Dendritic cell treated with granulocyte-macrophage colony-stimulating factor and Interleukin-4, amounts not matched to agents 40 ng/mL and 50 ng/mL, for 4 days (primary cell): ENCODE measurements around the gene ZNF771.

Experiments used
- H3K27ac Mint-ChIP-seq: one replicate; pipeline ENCODE4 v1.8.0; 2022; ENCODE audit warnings: mild to moderate bottlenecking, mixed read lengths
- H3K27me3 Mint-ChIP-seq: one replicate; pipeline ENCODE4 v1.8.0; 2022; ENCODE audit warnings: mild to moderate bottlenecking, mixed read lengths
- H3K36me3 Mint-ChIP-seq: one replicate; pipeline ENCODE4 v1.8.0; 2022; ENCODE audit warnings: low read depth, mixed read lengths
- H3K4me1 Mint-ChIP-seq: one replicate; pipeline ENCODE4 v1.8.0; 2022; ENCODE audit warnings: low read depth, mixed read lengths
- H3K4me3 Mint-ChIP-seq: one replicate; pipeline ENCODE4 v1.8.0; 2022; ENCODE audit warnings: mild to moderate bottlenecking, moderate library complexity, mixed read lengths
- H3K9me3 Mint-ChIP-seq: one replicate; pipeline ENCODE4 v1.8.0; 2022; ENCODE audit warnings: mixed read lengths
- intact Hi-C: fragments of 100-400 bp; cut with micrococcal nuclease; formaldehyde crosslinking; loops from one replicate; pipeline ENCODE4 v1.15.0; 2022

The ZNF771 gene

GRCh38 chr16:30397776-30398660 lies 9.4 kb upstream of the ZNF771 start:
- H3K9me3 Mint-ChIP-seq = no peaks in the 10 kb centered on the region
- peaks cover 40% of the 10 kb centered on the region for H3K4me1 Mint-ChIP-seq
- peaks cover 25% of the 10 kb centered on the region for H3K36me3 Mint-ChIP-seq
- H3K4me3 Mint-ChIP-seq = no peak overlapping the region
- peaks cover 31% of the 10 kb centered on the region for H3K27me3 Mint-ChIP-seq
- intact Hi-C loops = no loop called here
- no peak overlapping the region for H3K27ac Mint-ChIP-seq

DNA sequence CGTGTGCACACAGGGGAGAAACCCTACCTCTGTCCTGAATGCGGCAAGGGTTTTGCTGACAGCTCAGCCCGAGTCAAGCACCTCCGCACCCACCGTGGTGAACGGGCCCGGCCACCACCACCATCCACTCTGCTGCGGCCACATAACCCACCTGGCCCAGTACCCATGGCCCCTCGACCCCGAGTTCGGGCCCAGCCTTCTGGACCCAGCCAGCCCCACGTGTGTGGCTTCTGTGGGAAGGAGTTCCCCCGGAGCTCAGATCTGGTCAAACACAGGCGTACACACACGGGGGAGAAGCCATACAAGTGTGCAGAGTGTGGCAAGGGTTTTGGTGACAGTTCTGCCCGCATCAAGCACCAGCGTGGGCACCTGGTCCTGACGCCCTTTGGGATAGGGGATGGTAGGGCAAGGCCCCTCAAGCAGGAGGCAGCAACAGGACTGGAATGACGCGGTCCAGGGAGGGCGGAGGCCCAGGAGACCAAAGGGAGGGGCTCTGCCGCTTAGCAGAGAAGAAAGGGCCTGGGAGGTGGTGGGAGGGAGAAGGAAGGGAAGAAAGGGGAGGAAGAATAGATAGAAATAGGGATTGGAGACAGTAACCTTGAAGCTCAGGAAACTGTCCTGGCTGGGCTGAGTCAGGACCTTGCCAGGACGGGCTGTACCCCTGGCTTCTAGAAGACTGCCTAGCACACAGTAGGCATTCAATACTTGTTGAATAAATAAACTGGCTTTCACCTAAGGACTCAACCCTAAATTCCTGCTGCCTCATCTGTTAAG lies 8.6 kb upstream of the ZNF771 start:
- Mint-ChIP-seq H3K9me3 (no peaks in the 10 kb centered on the region), H3K4me3 (no peak overlapping the region), H3K4me1 (peaks cover 45% of the 10 kb centered on the region), H3K27ac (no peak overlapping the region), H3K36me3 (peaks cover 25% of the 10 kb centered on the region), H3K27me3 (peaks cover 28% of the 10 kb centered on the region)
- intact Hi-C loops = no loop called here

GRCh38 chr16:30399435-30400186 lies 7.8 kb upstream of the ZNF771 start:
- no peaks in the 10 kb centered on the region for H3K9me3 Mint-ChIP-seq
- H3K4me3 Mint-ChIP-seq = peak overlapping the region; percentile 85
- peaks cover 26% of the 10 kb centered on the region for H3K27me3 Mint-ChIP-seq
- peak overlapping the region; percentile 84 for H3K27ac Mint-ChIP-seq
- intact Hi-C loops = no loop called here
- H3K4me1 Mint-ChIP-seq = peaks cover 47% of the 10 kb centered on the region
- H3K36me3 Mint-ChIP-seq = peaks cover 25% of the 10 kb centered on the region

GRCh38 chr16:30401768-30402425 lies 5.5 kb upstream of the ZNF771 start:
- Mint-ChIP-seq H3K36me3 (peaks cover 22% of the 10 kb centered on the region), H3K4me3 (no peak overlapping the region), H3K27me3 (peaks cover 20% of the 10 kb centered on the region), H3K27ac (no peak overlapping the region), H3K4me1 (peaks cover 35% of the 10 kb centered on the region), H3K9me3 (no peaks in the 10 kb centered on the region)
- intact Hi-C loops = no loop called here

DNA sequence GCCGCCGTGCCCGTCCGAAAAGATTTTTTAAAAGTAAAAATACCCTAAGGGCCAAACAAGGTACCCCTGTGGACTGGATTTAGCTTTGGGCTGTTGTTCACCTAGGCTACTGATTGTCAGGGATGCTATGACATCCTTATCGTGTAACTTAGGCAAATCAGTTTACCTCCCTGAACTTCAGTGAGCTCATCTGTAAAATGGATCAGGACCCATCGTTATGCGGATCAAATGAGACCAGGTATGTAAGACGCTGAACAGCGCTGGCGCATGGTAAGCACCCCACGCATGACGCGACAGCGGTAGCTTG lies 658 bp upstream of the ZNF771 start:
- Mint-ChIP-seq H3K36me3 (peaks cover 17% of the 10 kb centered on the region), H3K27ac (peak overlapping the region; percentile 59), H3K4me3 (peak overlapping the region; percentile 79), H3K4me1 (peaks cover 51% of the 10 kb centered on the region), H3K9me3 (no peaks in the 10 kb centered on the region), H3K27me3 (peaks cover 4% of the 10 kb centered on the region)
- intact Hi-C loops = loop anchor here (5.0 kb wide), 2 partner anchors 34 to 54 kb away; partner anchors contain the start of genes MYL11 and TBC1D10B

DNA sequence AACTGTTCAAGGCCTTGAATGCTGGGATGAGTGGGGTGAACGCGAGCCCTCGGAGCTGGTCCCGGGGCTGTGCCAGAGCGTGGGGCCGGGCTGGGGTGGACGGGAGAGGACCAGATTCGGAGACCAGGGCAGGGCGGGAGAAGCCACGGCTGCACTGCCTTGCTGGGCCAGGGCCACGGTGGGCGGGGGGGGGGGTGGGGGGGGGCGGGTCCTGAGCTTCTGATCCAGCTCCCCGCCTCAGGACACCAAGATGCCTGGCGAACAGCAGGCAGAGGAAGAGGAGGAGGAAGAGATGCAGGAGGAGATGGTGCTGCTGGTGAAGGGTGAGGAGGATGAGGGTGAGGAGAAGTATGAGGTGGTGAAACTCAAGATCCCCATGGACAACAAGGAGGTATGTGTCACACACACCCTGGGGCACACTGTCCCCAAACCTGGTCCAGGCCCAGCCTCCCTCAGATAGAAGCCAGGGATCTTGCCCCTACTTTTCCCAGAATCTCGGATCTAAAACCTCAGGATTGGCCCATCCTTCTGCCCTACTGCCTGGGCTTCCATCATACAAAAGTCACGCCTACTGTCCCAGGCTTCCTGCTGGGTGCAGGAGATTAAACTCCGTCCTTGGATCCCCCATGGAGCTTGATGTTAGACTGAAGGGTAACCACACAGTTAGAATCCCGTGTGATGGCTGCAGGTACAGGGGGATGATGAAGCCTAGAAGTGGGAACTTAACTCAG lies 563 bp downstream of the ZNF771 start:
- H3K4me1 Mint-ChIP-seq = peaks cover 46% of the 10 kb centered on the region
- peaks cover 1% of the 10 kb centered on the region for H3K27me3 Mint-ChIP-seq
- no peaks in the 10 kb centered on the region for H3K9me3 Mint-ChIP-seq
- peak overlapping the region; percentile 59 for H3K27ac Mint-ChIP-seq
- intact Hi-C loops = loop anchor here (5.0 kb wide), 2 partner anchors 36 to 56 kb away; partner anchors contain the start of genes MYL11 and TBC1D10B
- H3K4me3 Mint-ChIP-seq = peak overlapping the region; percentile 79
- H3K36me3 Mint-ChIP-seq = peaks cover 25% of the 10 kb centered on the region

- intact Hi-C loops = loop anchor here (5.0 kb wide), 2 partner anchors 37 to 57 kb away; partner anchors contain the start of genes MYL11 and TBC1D10B
- Mint-ChIP-seq H3K9me3 (no peaks in the 10 kb centered on the region), H3K27ac (peak overlapping the region; percentile 39), H3K27me3 (peaks cover 1% of the 10 kb centered on the region), H3K36me3 (peaks cover 32% of the 10 kb centered on the region), H3K4me3 (no peak overlapping the region), H3K4me1 (peaks cover 35% of the 10 kb centered on the region)
Observed at GRCh38 chr16:30409125-30410060, 2.0 kb downstream of the ZNF771 start.

DNA sequence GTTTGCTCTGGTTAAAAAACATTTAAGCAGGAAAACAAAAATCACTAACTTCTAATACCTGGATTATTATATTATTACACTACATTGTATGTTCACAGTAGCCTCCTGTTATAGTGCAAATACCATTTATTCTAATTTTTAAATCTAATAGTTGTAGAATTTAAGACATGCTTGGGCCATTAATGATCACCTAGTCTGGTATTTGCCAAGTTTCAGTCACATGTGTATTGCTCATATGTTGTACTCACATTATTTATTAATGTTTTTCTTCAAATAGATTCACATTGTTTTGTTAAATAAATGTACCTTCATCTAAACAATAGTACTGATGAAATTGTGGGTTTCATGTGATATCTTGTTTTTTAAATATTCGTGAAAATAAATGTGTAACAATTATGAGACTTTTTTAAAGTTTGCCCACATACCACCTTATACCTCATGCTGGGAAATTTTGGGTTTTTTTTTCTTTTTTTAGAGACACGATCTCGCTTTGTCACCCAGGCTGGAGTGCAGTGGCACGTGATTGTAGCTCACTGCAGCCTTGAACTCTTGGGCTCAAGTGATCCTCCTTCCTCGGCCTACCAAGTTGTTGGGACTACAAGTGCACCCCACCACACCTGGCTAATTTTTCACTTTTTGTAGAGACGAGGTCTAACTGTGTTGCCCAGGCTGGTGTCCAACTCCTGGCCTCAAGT lies 5.9 kb downstream of the ZNF771 start:
- Mint-ChIP-seq H3K4me3 (no peak overlapping the region), H3K27ac (no peak overlapping the region), H3K27me3 (no peaks in the 10 kb centered on the region), H3K4me1 (peaks cover 31% of the 10 kb centered on the region), H3K36me3 (peaks cover 24% of the 10 kb centered on the region), H3K9me3 (no peaks in the 10 kb centered on the region)
- intact Hi-C loops = no loop called here

- Mint-ChIP-seq H3K27ac (no peak overlapping the region), H3K4me1 (peaks cover 24% of the 10 kb centered on the region), H3K36me3 (peaks cover 24% of the 10 kb centered on the region), H3K27me3 (no peaks in the 10 kb centered on the region), H3K4me3 (no peak overlapping the region), H3K9me3 (no peaks in the 10 kb centered on the region)
- intact Hi-C loops = no loop called here
Observed at GRCh38 chr16:30414159-30414558, 6.8 kb downstream of the ZNF771 start.

- intact Hi-C loops = no loop called here
- Mint-ChIP-seq H3K27me3 (no peaks in the 10 kb centered on the region), H3K4me1 (peaks cover 11% of the 10 kb centered on the region), H3K9me3 (no peaks in the 10 kb centered on the region), H3K4me3 (no peak overlapping the region), H3K27ac (no peak overlapping the region), H3K36me3 (peaks cover 33% of the 10 kb centered on the region)
Observed at GRCh38 chr16:30416047-30416603, 8.7 kb downstream of the ZNF771 start.

DNA sequence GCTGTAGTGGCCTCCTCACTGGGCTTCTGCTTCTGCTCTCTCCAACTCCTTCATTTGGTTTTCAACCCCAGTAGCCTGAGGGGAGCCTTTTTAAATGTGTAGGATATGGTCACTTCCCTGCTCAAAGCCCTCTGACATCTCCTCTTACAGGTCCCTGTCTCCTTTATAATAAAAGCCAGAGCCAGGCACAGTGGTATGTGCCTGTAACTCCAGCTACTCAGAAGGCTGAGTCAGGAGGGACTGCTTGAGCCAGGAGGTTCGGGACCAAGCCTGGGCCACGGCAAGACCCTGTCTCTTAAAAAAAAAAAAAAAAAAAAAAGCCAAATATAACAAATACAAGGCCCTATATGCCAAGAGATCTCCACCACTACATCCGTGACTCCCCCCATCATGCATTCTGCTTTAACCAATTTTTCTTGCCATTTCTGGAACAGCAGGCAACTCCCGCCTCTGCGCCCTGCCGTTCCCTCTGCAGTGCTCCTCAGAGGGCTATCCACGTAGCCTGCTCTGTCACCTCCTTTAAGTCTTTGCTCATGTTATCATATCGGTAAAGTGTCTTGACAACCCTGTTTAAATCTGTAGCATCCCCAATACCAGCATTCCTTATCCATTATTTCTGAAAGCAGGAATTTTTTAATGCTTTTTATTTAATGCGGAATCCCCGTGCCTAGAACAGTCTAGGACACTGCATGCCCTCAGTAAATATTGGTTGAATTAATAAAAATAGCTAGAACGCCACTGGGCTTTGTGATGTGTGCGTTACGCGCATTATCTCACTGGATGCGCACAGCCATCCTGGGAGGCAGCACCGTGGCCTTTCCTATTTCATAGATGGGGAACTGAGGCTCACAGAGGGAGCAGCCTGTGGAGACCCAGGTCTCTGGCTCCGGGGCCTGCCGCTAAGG lies 9.5 kb downstream of the ZNF771 start:
- intact Hi-C loops = loop anchor here (1.0 kb wide), 1 partner anchor 13 kb away; the partner anchor contains the start of gene DCTPP1
- H3K27ac Mint-ChIP-seq = no peak overlapping the region
- peaks cover 33% of the 10 kb centered on the region for H3K36me3 Mint-ChIP-seq
- H3K27me3 Mint-ChIP-seq = no peaks in the 10 kb centered on the region
- H3K9me3 Mint-ChIP-seq = no peaks in the 10 kb centered on the region
- H3K4me1 Mint-ChIP-seq = peaks cover 11% of the 10 kb centered on the region
- peak overlapping the region; percentile 74 for H3K4me3 Mint-ChIP-seq
